HG03354 (cell line): ENCODE results near the gene CRIP1.

Experiments used
- ATAC-seq: cut with Tn5 transposase; IDR thresholded peaks from one replicate; pipeline ENCODE4 v1.9.1; 2021; ENCODE audit warnings: mild to moderate bottlenecking; ENCODE audit not compliant: unreplicated experiment, poor library complexity, severe bottlenecking

The CRIP1 gene

DNA sequence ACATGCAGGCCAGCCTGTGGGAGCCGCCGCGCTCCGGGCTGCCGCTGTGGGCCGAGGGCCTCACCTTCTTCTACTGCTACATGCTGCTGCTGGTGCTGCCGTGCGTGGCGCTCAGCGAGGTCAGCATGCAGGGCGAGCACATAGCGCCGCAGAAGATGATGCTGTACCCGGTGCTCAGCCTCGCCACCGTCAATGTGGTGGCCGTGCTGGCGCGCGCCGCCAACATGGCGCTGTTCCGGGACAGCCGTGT is 42.6 kb downstream of the CRIP1 start:
- no peak for ATAC-seq

DNA sequence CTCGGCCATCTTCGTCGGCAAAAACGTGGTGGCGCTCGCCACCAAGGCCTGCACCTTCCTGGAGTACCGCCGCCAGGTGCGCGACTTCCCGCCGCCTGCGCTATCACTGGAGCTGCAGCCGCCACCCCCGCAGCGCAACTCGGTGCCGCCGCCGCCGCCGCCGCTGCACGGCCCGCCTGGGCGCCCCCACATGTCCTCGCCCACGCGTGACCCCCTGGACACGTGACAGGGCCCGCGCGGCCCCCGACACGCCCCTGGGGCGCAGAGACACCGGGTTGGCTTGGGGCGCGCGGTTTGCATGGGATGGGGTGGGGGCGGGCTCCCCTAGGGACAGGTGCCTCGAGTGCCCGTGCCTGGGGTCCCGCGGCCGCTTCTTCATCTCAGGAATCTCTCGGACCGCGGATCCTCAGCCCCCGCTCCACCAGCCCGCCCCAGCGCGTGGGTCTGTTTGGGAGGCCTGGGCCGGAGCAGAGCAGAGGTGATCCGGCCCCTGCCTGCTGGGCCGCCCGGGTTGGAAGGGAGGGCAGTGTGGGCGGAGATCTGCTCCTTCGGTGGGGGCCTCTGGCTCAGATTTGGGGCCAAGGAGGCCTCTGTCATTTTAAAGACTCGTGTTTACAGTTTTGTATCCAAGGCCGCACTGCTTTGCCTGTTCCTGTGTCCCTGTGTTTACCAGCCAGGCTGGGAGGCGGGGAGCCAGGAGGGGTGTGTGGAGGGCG is 43.0 kb downstream of the CRIP1 start:
- ATAC-seq, result no peak

DNA sequence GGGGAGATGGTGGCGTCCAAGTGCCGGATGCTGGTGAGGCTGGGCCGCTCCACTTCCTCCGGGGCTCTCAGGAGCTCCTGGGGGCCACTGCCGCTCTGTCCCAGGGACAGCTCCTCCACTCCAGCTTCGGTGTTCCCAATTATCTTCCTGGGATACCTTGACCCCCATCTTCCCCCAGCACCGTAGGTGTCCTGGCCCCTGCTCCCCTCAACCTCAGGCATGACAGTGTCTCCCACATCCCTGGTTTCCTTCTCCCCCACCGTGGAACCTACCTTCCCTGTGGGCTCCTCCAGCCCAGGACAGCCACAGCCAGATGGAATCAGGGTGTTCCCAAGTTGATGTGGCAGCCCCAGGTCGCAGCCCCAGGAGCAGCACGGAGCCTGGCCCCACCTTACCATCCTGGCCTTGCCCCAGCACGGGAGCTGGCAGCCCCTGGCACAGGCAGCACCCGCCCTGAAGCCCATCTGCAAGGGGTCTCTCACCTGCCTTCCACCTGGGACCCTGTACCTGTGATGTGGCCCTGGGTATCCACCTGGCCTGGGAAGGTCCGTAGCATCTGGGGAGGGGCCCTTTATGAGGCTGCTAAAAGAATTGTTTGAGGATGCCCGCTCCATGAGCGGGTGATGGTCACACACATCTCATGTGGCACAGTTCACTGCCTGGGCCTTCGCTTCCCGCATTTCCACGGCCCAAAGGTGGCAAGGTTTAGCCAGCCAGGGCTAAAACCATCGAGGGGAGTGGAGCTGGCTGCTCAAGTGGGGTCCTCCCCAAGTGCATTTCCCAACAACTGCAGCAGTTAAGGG is 43.8 kb downstream of the CRIP1 start:
- ATAC-seq, result no peak

DNA sequence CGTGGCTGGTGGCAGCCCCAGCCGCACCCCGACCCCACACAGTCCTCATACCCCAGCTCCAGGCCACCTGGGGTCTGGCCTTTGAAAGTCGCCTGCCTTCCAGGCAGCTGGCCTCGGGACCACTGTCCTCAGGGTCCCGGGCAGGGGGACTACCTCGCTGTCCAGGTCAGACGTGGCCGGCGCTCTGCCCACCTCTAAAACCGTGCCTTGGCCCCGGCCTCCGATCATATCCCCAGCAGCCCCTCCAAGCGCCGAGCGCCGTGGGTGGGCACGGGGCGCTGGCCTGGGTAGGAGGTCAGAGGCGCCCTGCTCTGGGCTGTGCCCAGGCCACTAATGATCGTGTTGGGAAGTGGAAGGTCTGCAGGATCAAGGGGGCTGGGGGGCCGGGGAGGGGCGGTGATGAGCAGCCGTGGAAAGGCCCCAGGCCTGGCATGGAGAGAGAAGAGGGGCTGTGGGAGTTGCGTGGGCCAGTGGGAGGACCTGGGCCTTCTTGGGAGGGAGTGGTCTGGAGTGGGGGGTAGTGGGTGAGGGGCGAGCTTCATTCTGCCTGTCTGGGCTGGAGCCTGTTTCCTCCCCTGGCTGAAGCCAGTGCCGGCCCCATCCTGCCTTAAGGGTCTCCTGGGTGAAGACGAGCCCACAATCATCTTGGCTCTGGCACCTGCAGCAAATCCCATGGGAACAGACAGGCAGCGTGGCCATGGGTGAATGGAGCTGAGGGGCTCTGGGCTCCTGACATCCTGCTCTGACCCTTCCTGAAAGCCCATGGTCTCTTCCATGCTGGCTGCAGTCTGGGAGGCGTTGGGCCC is 44.6 kb downstream of the CRIP1 start:
- ATAC-seq, result no peak

DNA sequence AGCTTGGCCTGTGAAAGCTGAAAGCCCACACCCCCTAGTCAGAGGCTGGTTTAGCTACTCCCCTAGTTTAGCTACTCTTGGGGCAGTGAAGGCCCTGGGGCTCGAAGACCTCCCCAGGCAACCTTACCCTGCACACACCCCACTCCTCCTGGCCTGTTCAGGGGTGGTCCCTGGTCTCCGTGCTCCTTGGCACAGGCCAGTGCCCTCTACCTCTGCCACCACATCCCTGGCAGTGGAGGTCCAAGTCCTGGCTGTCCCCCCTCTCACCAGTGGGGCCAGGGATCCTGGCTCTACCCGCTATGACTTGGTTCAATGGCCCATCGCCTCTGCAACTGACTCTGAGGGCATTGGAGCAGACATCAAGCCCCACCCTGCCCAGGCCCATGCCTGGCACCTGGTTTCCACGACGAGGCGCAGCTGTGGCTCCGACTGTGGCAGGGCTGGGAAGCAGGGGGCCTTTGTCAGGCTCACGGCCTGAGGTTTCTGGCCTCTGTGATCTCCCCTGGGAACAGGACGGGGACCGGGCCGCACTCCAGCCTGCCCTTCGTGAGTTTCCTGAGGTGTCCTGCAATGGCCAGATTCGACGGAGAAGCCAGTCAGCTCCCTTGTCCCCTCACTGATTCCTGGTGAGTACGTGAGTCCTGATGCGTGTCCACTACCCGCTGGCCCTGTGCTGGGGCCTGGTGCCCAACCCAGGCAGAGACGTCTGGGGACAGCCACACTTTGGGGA is 45.4 kb downstream of the CRIP1 start:
- ATAC-seq, result no peak

DNA sequence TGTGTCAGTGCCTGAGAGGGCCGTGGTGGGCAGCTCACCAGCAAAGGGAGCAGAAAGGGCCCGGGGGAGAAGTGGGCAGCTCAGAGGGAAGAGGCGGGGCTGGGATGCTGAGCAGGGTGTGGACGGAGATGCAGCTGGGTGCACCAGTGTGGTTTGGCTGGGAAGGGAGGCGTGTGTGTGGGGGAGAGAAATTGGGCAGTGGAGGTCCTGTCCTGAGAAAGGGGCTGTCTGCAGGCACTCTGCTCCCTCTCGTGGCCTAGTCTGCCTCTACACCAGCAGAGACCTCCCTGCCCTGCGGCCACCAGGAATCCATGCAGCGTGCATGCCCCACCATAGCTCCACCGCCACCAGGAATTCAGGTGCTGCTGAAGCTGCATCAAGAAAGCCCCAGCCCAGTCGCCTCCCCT is 46.1 kb downstream of the CRIP1 start:
- ATAC-seq, result peak; percentile 63

DNA sequence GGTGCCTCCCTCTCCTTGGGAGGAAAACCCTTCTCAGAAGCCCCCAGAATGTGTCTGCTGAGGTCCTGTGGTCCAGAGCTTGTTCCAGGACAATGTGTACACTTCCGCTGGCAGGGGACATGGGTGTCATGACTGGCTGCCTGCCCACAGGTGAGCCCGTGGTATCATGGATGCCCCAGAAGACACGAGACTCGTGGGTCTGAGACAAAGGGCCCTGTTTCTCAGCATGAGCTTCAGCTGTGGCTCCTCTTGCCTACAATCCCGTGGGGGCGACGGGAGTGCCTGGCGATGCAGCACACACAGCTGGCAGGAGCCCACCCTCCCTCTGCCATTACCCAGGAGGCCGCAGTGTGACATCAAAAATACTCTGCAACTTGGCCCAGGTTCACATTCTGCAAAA is 46.7 kb downstream of the CRIP1 start:
- ATAC-seq, result no peak

DNA sequence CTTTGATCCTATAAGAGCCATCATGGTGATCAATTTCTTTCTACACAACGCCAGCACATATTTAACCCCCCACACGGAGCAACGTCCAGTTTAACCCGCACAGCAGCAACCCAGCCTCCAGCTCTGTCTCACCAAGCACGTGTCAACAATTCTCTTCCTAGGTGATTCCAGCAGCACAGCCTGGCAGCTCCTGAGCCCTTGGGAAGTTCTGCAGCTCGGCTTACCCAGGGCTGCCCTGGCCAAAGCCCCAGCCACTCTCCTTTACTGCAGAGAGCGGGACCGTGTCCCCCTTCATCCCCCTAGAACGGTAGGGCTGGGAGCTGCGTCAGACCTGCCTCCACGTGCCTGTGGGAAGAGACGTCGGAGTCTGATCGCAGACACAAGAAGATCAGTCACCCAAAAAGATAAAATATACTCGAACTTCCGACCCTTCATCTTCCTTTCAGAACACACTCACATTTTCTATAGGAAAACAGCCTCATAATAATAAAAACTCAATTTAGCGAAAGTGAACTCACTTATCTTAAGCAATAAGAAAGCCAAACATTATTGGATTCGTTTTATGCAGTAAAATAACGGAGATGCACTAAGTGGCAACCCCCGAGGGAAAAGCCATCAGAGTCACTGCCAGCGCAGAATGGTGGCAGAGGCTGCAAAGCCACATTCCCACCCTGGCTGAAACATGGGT is 47.3 kb downstream of the CRIP1 start:
- ATAC-seq, result no peak

DNA sequence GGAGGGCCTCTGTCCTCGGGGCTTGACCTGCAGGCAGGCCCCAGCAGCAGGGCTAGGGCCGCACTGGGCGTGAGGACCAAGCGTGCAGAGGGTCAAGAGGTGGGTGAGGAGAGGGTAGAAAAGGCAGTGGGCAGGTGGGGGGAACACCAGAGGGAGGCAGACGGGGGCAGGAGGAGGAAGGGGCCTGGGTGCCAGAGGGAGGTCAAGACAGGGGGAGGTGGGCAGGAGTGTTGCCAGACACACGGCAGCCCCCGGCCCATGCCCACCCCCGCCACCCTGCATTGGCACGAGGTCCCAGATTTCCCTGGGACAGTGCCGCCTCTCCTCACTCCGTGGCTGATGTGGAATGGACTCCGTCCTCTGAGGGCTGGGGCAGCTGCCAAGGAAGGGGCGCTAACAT is 47.9 kb downstream of the CRIP1 start:
- no peak for ATAC-seq

DNA sequence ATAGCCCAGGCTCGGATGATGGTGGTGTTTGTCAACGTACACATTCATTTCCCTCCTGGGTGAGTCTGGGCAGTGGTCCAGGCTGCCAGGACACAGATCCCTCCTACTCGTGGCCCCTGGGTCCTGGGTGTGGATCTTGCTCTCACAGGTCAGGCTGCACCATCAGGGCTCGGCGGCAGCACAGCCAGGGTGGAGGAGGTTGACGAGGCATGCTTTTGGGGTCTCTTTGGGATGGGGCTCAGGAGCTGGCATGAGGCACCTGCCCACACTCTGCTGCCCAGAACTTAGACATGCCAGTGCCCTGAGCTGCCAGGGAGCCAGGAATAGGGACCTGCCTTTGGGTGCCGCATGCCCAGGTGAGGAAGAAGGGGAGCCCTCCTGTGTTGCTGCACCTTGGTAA is 49.4 kb downstream of the CRIP1 start:
- no peak for ATAC-seq

DNA sequence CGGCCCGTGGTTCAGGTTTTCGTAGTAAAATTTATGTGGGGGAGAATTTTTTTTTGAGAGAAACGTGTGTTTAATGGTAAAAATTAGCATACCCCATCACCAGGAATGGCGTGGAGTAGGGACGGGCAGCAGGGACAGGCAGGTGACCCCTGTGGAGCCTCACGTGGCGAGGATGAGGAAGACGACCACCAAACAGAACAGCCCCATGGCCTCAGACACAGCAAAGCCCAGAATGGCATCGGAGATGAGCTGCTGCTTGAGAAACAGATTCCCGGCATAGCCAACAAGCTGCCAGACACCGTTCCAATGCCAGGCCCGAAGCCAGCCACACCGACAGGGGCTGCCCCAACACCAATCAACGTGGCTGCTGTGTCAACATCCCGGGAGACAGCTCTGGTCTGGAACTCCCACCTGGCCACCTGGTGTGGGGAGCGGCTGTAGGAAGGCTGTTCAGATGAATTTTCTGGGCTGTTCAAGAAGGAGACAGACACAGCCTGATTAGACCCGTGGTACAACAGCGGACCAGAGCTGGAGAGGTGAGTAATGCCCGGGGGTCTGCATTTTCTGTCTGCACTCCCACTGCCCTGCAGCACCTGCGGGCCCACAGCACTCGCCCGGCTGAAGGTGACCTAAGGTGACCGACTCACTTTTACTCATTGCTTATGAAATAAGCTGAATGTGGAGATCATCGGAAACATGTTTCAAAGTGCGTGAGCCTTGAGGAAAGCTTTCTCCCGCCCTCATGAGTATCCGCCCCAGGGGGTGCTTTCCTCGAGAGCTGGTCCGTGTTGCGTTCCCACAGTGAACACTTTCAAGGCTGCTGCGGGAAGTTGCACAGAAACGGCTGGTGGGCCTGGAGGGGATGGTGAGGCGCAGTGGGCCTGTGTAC is 50.2 kb downstream of the CRIP1 start:
- no peak for ATAC-seq

DNA sequence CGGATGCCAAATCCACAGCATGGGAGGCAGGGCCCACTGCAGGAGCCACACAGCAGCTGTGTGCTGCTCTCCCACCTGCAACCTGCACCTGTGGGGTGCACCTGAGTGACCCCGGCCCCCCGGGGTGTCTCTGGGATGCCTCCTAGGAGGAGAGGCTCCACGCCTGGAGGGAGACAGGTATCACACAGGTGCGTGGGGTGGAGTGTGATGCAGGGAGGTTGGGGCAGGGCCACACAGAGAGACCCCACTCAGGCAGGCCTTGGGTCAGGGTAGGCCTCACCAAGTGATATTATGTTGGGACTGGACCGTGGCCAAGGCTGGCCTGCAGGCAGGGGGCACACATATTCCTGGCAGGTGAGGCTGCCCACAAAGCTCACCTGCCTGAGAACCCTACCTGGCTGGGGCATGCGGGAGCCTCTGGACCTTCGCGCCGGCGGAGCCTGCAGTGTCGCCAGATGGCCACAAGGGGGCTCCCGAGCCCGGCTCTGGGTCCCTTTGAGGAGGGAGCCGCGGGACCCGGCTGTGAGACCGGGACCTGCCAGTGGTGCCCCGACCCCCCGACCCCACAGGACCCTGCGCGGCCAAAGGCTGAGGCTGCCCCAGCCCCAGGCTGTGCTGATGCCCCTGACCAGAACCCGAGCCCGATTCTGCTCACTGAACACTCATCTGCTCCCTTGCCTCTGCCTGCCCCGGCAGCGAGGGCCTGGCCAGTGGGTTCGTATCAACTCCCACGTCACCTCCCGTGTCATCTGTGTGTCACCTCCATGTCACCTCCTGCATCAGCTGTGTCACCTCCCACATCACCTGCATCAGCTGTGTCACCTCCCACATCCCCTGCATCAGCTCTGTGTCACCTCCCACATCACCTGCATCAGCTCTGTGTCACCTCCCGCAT is 51.1 kb downstream of the CRIP1 start:
- no peak for ATAC-seq
